B cell (primary cell): ENCODE results near the gene KRTAP5-2. TPM values are rescaled to one million over a fixed set of nuclear protein-coding genes. Genes with fewer than 3 reads are reported as not detected.

Experiments
- ATAC-seq: fragments of 200-7000 bp; cut with Tn5 transposase; one replicate; pipeline ENCODE4 v1.10.0; 2021; ENCODE audit warnings: low read depth, mild to moderate bottlenecking, moderate number of reproducible peaks, moderate library complexity
- CTCF ChIA-PET: fragments of 350-600 bp; sonication (Branson Sonifier 250); formaldehyde crosslinking; loops from one replicate; lab custom pipeline; 2021; ENCODE audit warnings: antibody characterized with exemption, inconsistent platforms; lab: Charles Lee
- POLR2A ChIA-PET: fragments of 350-600 bp; sonication (Branson Sonifier 250); formaldehyde crosslinking; loops from one replicate; lab custom pipeline; 2021; ENCODE audit warnings: antibody characterized with exemption; lab: Charles Lee
- DNase-seq: peaks from one replicate; pipeline ENCODE4 v3.0.0; 2013
- H2AFZ ChIP-seq: 2 replicates; pipeline ENCODE4 v1.6.1; 2012; ENCODE audit warnings: mild to moderate bottlenecking, low read depth, low read length; ENCODE audit not compliant: insufficient read depth, poor library complexity, severe bottlenecking
- H3K27ac ChIP-seq, 2 donors: 1 replicate in 1 of 2; 2 replicates in 1 of 2; pipeline ENCODE4 v1.5.1; 2012 to 2013; ENCODE audit warnings: low read length in 2 of 2, mild to moderate bottlenecking in 2 of 2, moderate library complexity in 1 of 2
- H3K27me3 ChIP-seq, 4 experiments: fragments of 200-600 bp in 1 of 4; sonication (generic) in 1 of 4; replicated peaks in 1 of 4; 1 replicate in 2 of 4; 2 replicates in 2 of 4; pipeline versions ENCODE4 v1.6.1 to v1.7.0; 2013 to 2016; ENCODE audit warnings: low read length in 3 of 4, mild to moderate bottlenecking in 2 of 4, mixed read lengths in 1 of 4, moderate library complexity in 1 of 4; ENCODE audit not compliant: insufficient read depth in 4 of 4, control insufficient read depth in 3 of 4; ENCODE audit errors: control extremely low read depth in 1 of 4
- H3K36me3 ChIP-seq, 2 experiments: replicated peaks in 1 of 2; 1 replicate in 1 of 2; 2 replicates in 1 of 2; pipeline versions ENCODE4 v1.6.1 to v1.7.1; 2013; ENCODE audit warnings: low read length in 1 of 2; ENCODE audit not compliant: insufficient read depth in 2 of 2, control insufficient read depth in 1 of 2; ENCODE audit errors: control extremely low read depth in 1 of 2, extremely low read depth in 1 of 2
- H3K4me1 ChIP-seq, 2 donors: fragments of 200-600 bp in 1 of 2; sonication (generic) in 1 of 2; 1 replicate in 1 of 2; 2 replicates in 1 of 2; pipeline versions ENCODE4 v1.5.1 to v1.6.1; 2013 to 2017; ENCODE audit warnings: low read length in 2 of 2; ENCODE audit not compliant: control insufficient read depth in 2 of 2, insufficient read depth in 2 of 2
- H3K4me2 ChIP-seq: replicated peaks from 2 replicates; pipeline ENCODE3; 2012; ENCODE audit warnings: mild to moderate bottlenecking, low read depth, low read length; ENCODE audit not compliant: poor library complexity, severe bottlenecking
- H3K4me3 ChIP-seq, 5 experiments: fragments of 200-600 bp in 1 of 5; sonication (generic) in 1 of 5; 1 replicate in 3 of 5; 2 replicates in 2 of 5; pipeline versions ENCODE4 v1.5.1 to v1.7.0; 2011 to 2016; ENCODE audit warnings: low read length in 4 of 5, mild to moderate bottlenecking in 4 of 5, low read depth in 2 of 5, control low read depth in 1 of 5, moderate library complexity in 1 of 5; ENCODE audit not compliant: insufficient read depth in 1 of 5; ENCODE audit errors: control extremely low read depth in 1 of 5, extremely low read depth in 1 of 5
- H3K79me2 ChIP-seq: fragments of 200-600 bp; sonication (generic); one replicate; pipeline ENCODE4 v1.6.0; 2016; ENCODE audit warnings: low read length; ENCODE audit not compliant: control insufficient read depth, insufficient read depth
- H3K9ac ChIP-seq: fragments of 200-600 bp; sonication (generic); 2 replicates; pipeline ENCODE4 v1.6.1; 2017; ENCODE audit warnings: mild to moderate bottlenecking, low read length, moderate library complexity
- H3K9me3 ChIP-seq, 3 donors: one replicate each; pipeline versions ENCODE4 v1.6.1 to v1.7.1; 2013; ENCODE audit warnings: low read length in 2 of 3; ENCODE audit not compliant: control insufficient read depth in 2 of 3, insufficient read depth in 1 of 3; ENCODE audit errors: control extremely low read depth in 1 of 3
- H4K20me1 ChIP-seq: 2 replicates; pipeline ENCODE4 v1.6.0; 2012; ENCODE audit warnings: mild to moderate bottlenecking, low read length; ENCODE audit not compliant: insufficient read depth, control insufficient read depth, poor library complexity, severe bottlenecking
- H3K27ac Mint-ChIP-seq: one replicate; pipeline ENCODE4 v1.8.0; 2021; ENCODE audit warnings: mixed read lengths
- H3K27me3 Mint-ChIP-seq: one replicate; pipeline ENCODE4 v1.8.0; 2021; ENCODE audit warnings: mixed read lengths
- H3K4me1 Mint-ChIP-seq: one replicate; pipeline ENCODE4 v1.8.0; 2021; ENCODE audit warnings: mixed read lengths
- H3K4me3 Mint-ChIP-seq: one replicate; pipeline ENCODE4 v1.8.0; 2021; ENCODE audit warnings: mixed read lengths
- H3K9me3 Mint-ChIP-seq: one replicate; pipeline ENCODE4 v1.8.0; 2022; ENCODE audit warnings: mixed read lengths; ENCODE audit not compliant: insufficient read depth
- CTCF ChIP-seq: fragments of 200-600 bp; IDR thresholded peaks from one replicate; pipeline ENCODE4 v1.8.0; 2022; ENCODE audit warnings: antibody characterized with exemption, mild to moderate bottlenecking
- EZH2 ChIP-seq: IDR thresholded peaks from 2 replicates; pipeline ENCODE4 v1.6.1; 2012; ENCODE audit warnings: borderline replicate concordance, low read depth, mild to moderate bottlenecking, moderate library complexity, low read length; ENCODE audit not compliant: insufficient read depth, poor library complexity, severe bottlenecking
- whole genome bisulfite sequencing: methylation state at CpG from one replicate; pipeline ENCODE4 v1.1.5; 2013; ENCODE audit warnings: missing lambda C conversion rate; ENCODE audit not compliant: insufficient coverage; 5-methylcytosine and 5-hydroxymethylcytosine counted together
- intact Hi-C: fragments of 100-400 bp; cut with micrococcal nuclease; formaldehyde crosslinking; loops from one replicate; pipeline ENCODE4 v1.10.0; 2022
- polyA plus RNA-seq: library from polyadenylated mRNA; depleted of rRNA; stranded (reverse); fragments of >200 nt; gene quantifications from 2 replicates; pipeline ENCODE4 v1.2.3, GENCODE V29; 2012
- total RNA-seq, 2 donors: library from RNA; stranded (reverse); fragments of 120-200 nt in 1 of 2; gene quantifications; 1 replicate in 1 of 2; 2 replicates in 1 of 2; pipeline versions ENCODE4 v1.2.3 to v1.2.4, GENCODE V29; 2013 to 2022

KRTAP5-2 gene
- total and polyA plus RNA-seq, 2 donors (not counting 1 experiment from before 2014, with no cell fraction given), result 0.36 TPM; not detected in 1

DNA sequence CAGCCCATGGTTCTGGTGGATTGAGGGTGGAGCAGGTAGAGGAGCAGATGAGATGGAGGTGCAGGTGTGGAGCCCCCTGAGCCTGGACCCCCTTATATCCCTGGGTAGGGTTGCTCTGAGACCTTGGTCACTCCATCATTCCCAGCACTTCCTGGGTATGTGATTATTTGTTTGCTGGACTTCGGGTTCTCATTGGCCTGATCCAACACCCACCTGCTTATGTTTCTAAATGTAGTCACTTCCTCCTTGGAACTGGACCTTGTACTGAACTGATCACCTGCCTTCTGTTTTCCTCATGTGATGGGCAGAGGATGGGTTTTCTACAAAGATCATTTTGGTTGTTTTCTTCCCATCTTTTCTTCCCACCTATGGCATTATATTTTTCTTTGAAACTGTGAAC, 24.0 kb upstream of the KRTAP5-2 start, which contains the start of gene KRTAP5-4:
Gene KRTAP5-4, minus strand, starts transcription at position 53 of the 400 bp plus-strand sequence. Its CDS starts 45 bp downstream, at position 8.
- ATAC-seq, result no peak
- WGBS, result no CpG with 5 or more reads among the region's 1 CpG
- no peak within 1 kb of the TSS for H3K4me3 ChIP-seq
- Mint-ChIP-seq H3K4me1 (peaks cover 5% of the 10 kb centered on the region), H3K4me3 (no peak within 1 kb of the TSS), H3K27me3 (peaks cover 24% of the 10 kb centered on the region), H3K9me3 (no peaks in the 10 kb centered on the region), H3K27ac (peak within 1 kb of the TSS; percentile 1)
- no peaks in the 10 kb centered on the region for H3K4me1 ChIP-seq
- no peak within 1 kb of the TSS for H3K4me2 ChIP-seq
- H3K27me3 ChIP-seq, result peaks cover 0 to 2% (median 0%) of the 10 kb centered on the region in 4 experiments
- no peak within 1 kb of the TSS for H3K9ac ChIP-seq
- no peaks in the 10 kb centered on the region for H3K36me3 ChIP-seq
- H4K20me1 ChIP-seq, result no peaks in the 10 kb centered on the region
- intact Hi-C loops, result no loop called here
- no peak within 1 kb of the TSS for H2AFZ ChIP-seq
- no peak within 1 kb of the TSS for H3K27ac ChIP-seq
- TF ChIP-seq CTCF (no peak), EZH2 (no peak)
- POLR2A ChIA-PET, result no interaction called here
- H3K9me3 ChIP-seq, result no peaks in the 10 kb centered on the region
- DNase-seq, result no peak
- no peaks in the 10 kb centered on the region for H3K79me2 ChIP-seq
- CTCF ChIA-PET, result no interaction called here

GRCh38 chr11:1619449-1619848, 21.4 kb upstream of the KRTAP5-2 start:
- ATAC-seq (no peak), DNase-seq (no peak)
- Histone ChIP-seq H3K27ac (no peak overlapping the region), H4K20me1 (no peaks in the 10 kb centered on the region), H3K4me2 (no peak overlapping the region), H3K4me3 (no peak overlapping the region), H3K79me2 (no peaks in the 10 kb centered on the region), H3K36me3 (no peaks in the 10 kb centered on the region), H3K9me3 (no peaks in the 10 kb centered on the region), H2AFZ (no peak overlapping the region), H3K9ac (no peak overlapping the region), H3K4me1 (no peaks in the 10 kb centered on the region), H3K27me3 (no peaks in the 10 kb centered on the region)
- Mint-ChIP-seq H3K9me3 (no peaks in the 10 kb centered on the region), H3K4me3 (no peak overlapping the region), H3K27me3 (peaks cover 38% of the 10 kb centered on the region), H3K4me1 (peaks cover 5% of the 10 kb centered on the region), H3K27ac (no peak overlapping the region)
- TF ChIP-seq EZH2 (no peak), CTCF (no peak)
- CTCF ChIA-PET, result no interaction called here
- WGBS, result 61% methylated on average over 9 of the region's 10 CpGs
- intact Hi-C loops, result no loop called here
- POLR2A ChIA-PET, result no interaction called here
